K562 (cell line): ENCODE data around the gene USP11. TPM values are rescaled to one million over a fixed set of nuclear protein-coding genes. Genes with fewer than 3 reads are reported as not detected.

Experiments used
- ATAC-seq: fragments of 200-7000 bp; cut with Tn5 transposase; 3 replicates; pipeline ENCODE4 v1.9.1; 2020; ENCODE audit warnings: moderate library complexity
- BruUV-seq: library from RNA; stranded (reverse); fragments of 400-500 nt; replicated peaks from 2 replicates; lab custom pipeline; 2021; lab: Mats Ljungman, UMichigan
- CTCF ChIA-PET: fragments of 300-600 bp; formaldehyde crosslinking; extraction: SDS; loops from one replicate; lab custom pipeline; 2021; ENCODE audit warnings: low intra/inter-chr PET ratio; lab: Yijun Ruan, JAX
- POLR2A ChIA-PET: fragments of 300-600, 350-650 bp; sonication (Branson Sonifier 250); formaldehyde crosslinking; extraction: SDS; loops from one replicate; lab custom pipeline; 2021; ENCODE audit warnings: antibody characterized with exemption, inconsistent platforms; lab: Yijun Ruan, JAX
- DNase-seq, 4 experiments: peaks; one replicate each; pipeline versions ENCODE4 v3.0.0 to v3.0.0-alpha.2; 2011 to 2018; ENCODE audit warnings: low spot score in 3 of 4, mixed read lengths in 3 of 4; ENCODE audit errors: extremely low read depth in 1 of 4
- FAIRE-seq: peaks from 2 replicates; lab custom pipeline; 2011; peaks lifted over from hg19 to GRCh38; lab: Jason Lieb, UNC
- H2AFZ ChIP-seq: 2 replicates; pipeline ENCODE4 v1.6.0; 2011; ENCODE audit warnings: low read depth, low read length, control low read depth, inconsistent platforms
- H3K27ac ChIP-seq: fragments of 200-600 bp; 3 replicates; pipeline ENCODE4 v1.8.0; 2011; ENCODE audit warnings: low read depth, mild to moderate bottlenecking, control low read depth, inconsistent platforms, low read length, moderate library complexity, mixed read lengths; ENCODE audit errors: extremely low read depth
- H3K27me3 ChIP-seq, 2 experiments: fragments of 300-600 bp in 1 of 2; 2 replicates in 1 of 2; 3 replicates in 1 of 2; pipeline versions ENCODE4 v1.6.0 to v1.8.0; 2011; ENCODE audit warnings: inconsistent platforms in 2 of 2, low read length in 2 of 2, mild to moderate bottlenecking in 1 of 2, mixed read lengths in 1 of 2, moderate library complexity in 1 of 2; ENCODE audit not compliant: control insufficient read depth in 2 of 2, insufficient read depth in 2 of 2
- H3K36me3 ChIP-seq: fragments of 300-600 bp; 3 replicates; pipeline ENCODE4 v1.8.0; 2011; ENCODE audit warnings: mild to moderate bottlenecking, low read length, inconsistent platforms; ENCODE audit not compliant: control insufficient read depth, insufficient read depth
- H3K4me1 ChIP-seq, 2 experiments: fragments of 200-600 bp in 1 of 2; replicated peaks in 1 of 2; 2 replicates in 1 of 2; 3 replicates in 1 of 2; pipeline versions ENCODE4 v1.5.1 to v1.8.0; 2011; ENCODE audit warnings: inconsistent platforms in 2 of 2, low read length in 2 of 2, mild to moderate bottlenecking in 1 of 2, mixed read lengths in 1 of 2, moderate library complexity in 1 of 2; ENCODE audit not compliant: control insufficient read depth in 2 of 2, insufficient read depth in 2 of 2
- H3K4me2 ChIP-seq: 2 replicates; pipeline ENCODE4 v1.6.1; 2011; ENCODE audit warnings: low read length, control low read depth, inconsistent platforms, mixed read lengths; ENCODE audit not compliant: insufficient read depth
- H3K4me3 ChIP-seq: fragments of 200-600 bp; sonication (generic), shearing (Covaris generic); 2 replicates; pipeline ENCODE4 v1.5.1; 2016; ENCODE audit warnings: control low read depth, inconsistent platforms
- H3K79me2 ChIP-seq: fragments of 200-600 bp; 3 replicates; pipeline ENCODE4 v1.8.0; 2011; ENCODE audit warnings: low read length, inconsistent platforms; ENCODE audit not compliant: control insufficient read depth, insufficient read depth
- H3K9ac ChIP-seq, 2 experiments: 2 replicates each; pipeline versions ENCODE4 v1.6.0 to v1.6.1; 2011; ENCODE audit warnings: low read depth in 2 of 2, low read length in 2 of 2, control low read depth in 1 of 2, inconsistent platforms in 1 of 2, mild to moderate bottlenecking in 1 of 2, mixed read lengths in 1 of 2; ENCODE audit not compliant: insufficient read depth in 1 of 2
- H3K9me1 ChIP-seq: one replicate; pipeline ENCODE4 v1.6.0; 2011; ENCODE audit warnings: inconsistent platforms, mild to moderate bottlenecking, low read length, moderate library complexity; ENCODE audit not compliant: control insufficient read depth, insufficient read depth
- H3K9me3 ChIP-seq: replicated peaks from 2 replicates; pipeline ENCODE4 v1.5.1; 2011; ENCODE audit warnings: low read depth, low read length, inconsistent platforms; ENCODE audit not compliant: control insufficient read depth, insufficient read depth
- H4K20me1 ChIP-seq: replicated peaks from 2 replicates; pipeline ENCODE4 v1.6.1; 2011; ENCODE audit warnings: low read length, inconsistent platforms, mixed read lengths; ENCODE audit not compliant: control insufficient read depth, insufficient read depth
- CBFB ChIP-seq: sonication (generic); formaldehyde crosslinking; IDR thresholded peaks from 2 replicates; pipeline ENCODE4 v1.4.0; 2020; ENCODE audit warnings: mild to moderate bottlenecking, missing genetic modification reagents
- CHD7 ChIP-seq: fragments of 200-600 bp; sonication (generic); IDR thresholded peaks from one replicate; pipeline ENCODE4 v1.6.1; 2012; ENCODE audit warnings: mild to moderate bottlenecking, low read depth, low read length, inconsistent platforms
- ELF1 ChIP-seq: fragments of 200-800 bp; sonication (Bioruptor generic); IDR thresholded peaks from 2 replicates; pipeline ENCODE4 v1.6.1; 2016; ENCODE audit warnings: missing genetic modification characterization, missing compliant biosample characterization
- POLR2AphosphoS2 ChIP-seq: IDR thresholded peaks from 2 replicates; pipeline ENCODE4 v1.6.1; 2012; ENCODE audit warnings: low read length, improper control_type of control experiment
- SRSF9 ChIP-seq: fragments of 200-400 bp; formaldehyde crosslinking; IDR thresholded peaks from 2 replicates; pipeline ENCODE4 v1.6.1; 2017; ENCODE audit warnings: low read depth, low read length, borderline replicate concordance
- WHSC1 ChIP-seq: IDR thresholded peaks from one replicate; pipeline ENCODE4 v1.6.1; 2012; ENCODE audit warnings: low read length, control low read depth, inconsistent platforms
- ZBTB43 ChIP-seq: sonication (generic); formaldehyde crosslinking; IDR thresholded peaks from 2 replicates; pipeline ENCODE4 v1.8.0; 2023; ENCODE audit warnings: mild to moderate bottlenecking, missing genetic modification reagents
- ZBTB5 ChIP-seq: fragments of 450-650 bp; IDR thresholded peaks from 2 replicates; pipeline ENCODE4 v1.6.1; 2017; ENCODE audit warnings: antibody characterized with exemption
- WGBS: fragments of 100-300 bp; shearing (Covaris generic); methylation state at CpG from one replicate; pipeline ENCODE4 v1.1.6; 2016; ENCODE audit warnings: low coverage, mixed read lengths; ENCODE audit not compliant: insufficient coverage; ENCODE audit errors: missing lambda C conversion rate; 5-methylcytosine and 5-hydroxymethylcytosine counted together
- in situ Hi-C: fragments of 300-500 bp; cut with MboI; formaldehyde crosslinking; loops from 4 replicates; pipeline ENCODE4 v1.15.0; 2018; ENCODE audit warnings: inconsistent platforms, mixed read lengths
- intact Hi-C: fragments of 100-400 bp; cut with micrococcal nuclease; formaldehyde crosslinking; loops from 2 replicates; pipeline ENCODE4 v1.14.2; 2022
- polyA plus RNA-seq, 8 experiments: library from polyadenylated mRNA; depleted of rRNA in 4 of 8; stranded (reverse) in 5 of 8; unstranded in 3 of 8; fragments of >200 nt; fragmentation: Nextera tagmentation in 2 of 8; fragmentation: Illumina TruSeq in 1 of 8; extraction: Ambion mirVana in 2 of 8; extraction: Trizol in 1 of 8; gene quantifications; 2 replicates each; pipeline versions ENCODE4 v1.2.1 to v1.2.3, GENCODE V29; 2011 to 2014; ENCODE audit warnings: inconsistent platforms in 1 of 8, missing spikeins in 1 of 8
- total RNA-seq, 7 experiments: library from RNA; depleted of rRNA in 6 of 7; stranded (reverse); fragments of >200 nt in 6 of 7; fragmentation: Illumina TruSeq in 2 of 7; extraction: Trizol in 2 of 7; gene quantifications; 2 replicates each; pipeline versions ENCODE4 v1.2.1 to v1.2.3, GENCODE V29; 2011 to 2021; ENCODE audit warnings: low replicate concordance in 1 of 7

Gene USP11
- total and polyA plus RNA-seq, 9 of the 15 experiments (the other 6 are each of a cell fraction or from before 2014, with no cell fraction given): 2.5 to 29.0 (median 11.7) TPM

GRCh38 chrX:47198687-47199080, 34.1 kb upstream of the USP11 start:
- POLR2A ChIA-PET: interaction anchor here (0.7 kb wide), 1 partner anchor 14 kb away, joined by 4 read pairs; no protein-coding TSS in a partner anchor
- Histone ChIP-seq H3K9me1 (peaks cover 3% of the 10 kb centered on the region), H3K27ac (no peak overlapping the region), H3K79me2 (peaks cover 40% of the 10 kb centered on the region), H3K36me3 (peaks cover 83% of the 10 kb centered on the region; the same call in 2 of the 3 replicates), H3K4me1 (peaks cover 3 to 11% of the 10 kb centered on the region in 2 experiments; a peak in 4 of 5 replicates), H3K9me3 (no peaks in the 10 kb centered on the region), H3K9ac (no peak overlapping the region), H3K4me3 (no peak overlapping the region), H3K27me3 (no peaks in the 10 kb centered on the region), H4K20me1 (peaks cover 17% of the 10 kb centered on the region), H3K4me2 (no peak overlapping the region), H2AFZ (no peak overlapping the region)
- no peak for ATAC-seq
- in situ Hi-C loops (loop anchor here (10.0 kb wide), 2 partner anchors 186 to 326 kb away; no protein-coding TSS in a partner anchor), intact Hi-C loops (loop anchor here (10.0 kb wide), 1 partner anchor 546 kb away; no protein-coding TSS in a partner anchor)
- CTCF ChIA-PET: no interaction called here
- no peak for DNase-seq
- 87% methylated on average over 5 of the region's 15 CpGs for WGBS
- FAIRE-seq: no peak
- BruUV-seq: no TSS peak
- TF ChIP-seq ZBTB5: no peak
- TF ChIP-seq ZBTB43 (CRISPR knock-in tag): no peak
- no peak for TF ChIP-seq ELF1 (tag)
- TF ChIP-seq WHSC1: no peak
- no peak for TF ChIP-seq CBFB (CRISPR knock-in tag)
- TF ChIP-seq SRSF9: no peak
- no peak for TF ChIP-seq CHD7
- TF ChIP-seq POLR2AphosphoS2: no peak
